ENCODE results near the gene WDR93.

Gene WDR93

DNA sequence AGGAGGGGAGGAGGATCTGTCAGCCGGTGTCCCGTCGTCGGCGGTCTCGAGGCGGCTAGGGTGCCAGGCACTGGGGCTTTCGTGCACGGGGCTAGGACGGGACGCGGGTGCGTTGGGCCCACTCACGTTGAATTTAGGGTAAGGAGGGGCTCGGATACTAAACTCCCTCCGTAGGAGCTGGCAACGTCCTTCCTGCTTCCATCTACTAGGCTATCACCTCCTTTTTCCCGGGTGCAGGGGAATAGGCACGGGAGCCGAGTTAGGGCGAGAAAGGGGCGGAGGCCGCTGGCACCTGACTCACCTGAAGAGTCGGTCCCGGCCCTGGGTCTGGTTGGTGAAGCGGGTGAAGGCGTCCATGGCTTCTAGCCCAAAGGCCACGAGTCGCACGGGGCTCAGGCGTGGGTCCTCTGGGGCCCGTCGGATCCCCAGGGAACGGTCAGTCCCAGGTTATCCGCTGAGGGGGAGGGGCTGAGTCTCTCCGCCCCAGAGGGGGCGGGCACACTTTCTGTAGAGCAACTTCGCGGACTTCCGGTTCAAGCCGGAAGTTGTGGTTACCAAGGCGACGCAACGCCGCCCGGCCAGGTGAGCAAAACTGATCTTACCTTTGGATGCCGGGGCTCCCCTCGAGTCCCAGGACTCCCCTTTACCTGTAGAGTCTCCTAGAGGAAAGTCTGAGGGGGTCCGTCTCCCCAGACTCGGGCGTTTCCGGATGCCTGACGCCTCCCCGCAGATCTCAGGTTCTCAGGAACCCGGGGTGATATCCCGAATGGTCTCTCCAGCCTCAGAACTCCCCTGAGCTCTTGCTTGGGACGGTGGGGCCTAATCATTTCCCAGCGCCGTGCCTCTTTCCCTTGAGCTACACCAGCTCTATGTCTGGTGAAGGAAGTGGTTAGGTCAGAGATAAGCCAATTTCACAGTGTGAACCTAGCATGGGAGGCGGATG is at the start of gene WDR93, which contains the start of gene PEX11A:
WDR93 (plus strand) TSS at position 536 of the 943 bp plus-strand sequence. CDS start 10,936 bp downstream, outside the sequence.
PEX11A (minus strand) TSS at position 479 of the 943 bp plus-strand sequence; CDS start at position 357, 122 bp downstream.
- TF ChIP-seq, protein P1, sequence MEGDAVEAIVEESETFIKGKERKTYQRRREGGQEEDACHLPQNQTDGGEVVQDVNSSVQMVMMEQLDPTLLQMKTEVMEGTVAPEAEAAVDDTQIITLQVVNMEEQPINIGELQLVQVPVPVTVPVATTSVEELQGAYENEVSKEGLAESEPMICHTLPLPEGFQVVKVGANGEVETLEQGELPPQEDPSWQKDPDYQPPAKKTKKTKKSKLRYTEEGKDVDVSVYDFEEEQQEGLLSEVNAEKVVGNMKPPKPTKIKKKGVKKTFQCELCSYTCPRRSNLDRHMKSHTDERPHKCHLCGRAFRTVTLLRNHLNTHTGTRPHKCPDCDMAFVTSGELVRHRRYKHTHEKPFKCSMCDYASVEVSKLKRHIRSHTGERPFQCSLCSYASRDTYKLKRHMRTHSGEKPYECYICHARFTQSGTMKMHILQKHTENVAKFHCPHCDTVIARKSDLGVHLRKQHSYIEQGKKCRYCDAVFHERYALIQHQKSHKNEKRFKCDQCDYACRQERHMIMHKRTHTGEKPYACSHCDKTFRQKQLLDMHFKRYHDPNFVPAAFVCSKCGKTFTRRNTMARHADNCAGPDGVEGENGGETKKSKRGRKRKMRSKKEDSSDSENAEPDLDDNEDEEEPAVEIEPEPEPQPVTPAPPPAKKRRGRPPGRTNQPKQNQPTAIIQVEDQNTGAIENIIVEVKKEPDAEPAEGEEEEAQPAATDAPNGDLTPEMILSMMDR (IDR thresholded peaks at IDR 0.05; ENCODE audit: extremely low read depth, missing control alignments), result no peak
- peak; percentile 84 for DNase-seq (ENCODE audit: low spot score)

DNA sequence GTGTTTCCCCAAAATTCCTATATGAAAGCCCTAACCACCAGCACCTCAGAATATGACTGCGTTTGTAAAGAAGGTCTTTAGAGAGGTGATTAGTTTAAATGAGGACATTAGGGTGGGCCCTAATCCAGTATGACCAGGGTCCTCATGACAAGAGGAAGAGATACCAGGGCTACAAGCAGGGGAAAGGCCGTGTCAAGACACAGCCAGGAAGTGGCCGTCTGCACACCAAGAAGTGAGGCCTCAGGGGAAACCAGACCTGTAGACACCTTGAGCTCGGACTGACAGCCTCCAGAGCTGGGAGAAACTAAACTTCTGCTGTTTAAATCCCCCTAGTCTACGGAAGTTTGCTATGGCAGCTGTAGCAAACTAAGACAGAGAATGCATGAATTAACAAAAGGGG is 49.6 kb upstream of the WDR93 start:
- TF ChIP-seq, protein P1 (IDR thresholded peaks at IDR 0.05; ENCODE audit: extremely low read depth, missing control alignments), result no peak
- no peak for DNase-seq (ENCODE audit: low spot score)

DNA sequence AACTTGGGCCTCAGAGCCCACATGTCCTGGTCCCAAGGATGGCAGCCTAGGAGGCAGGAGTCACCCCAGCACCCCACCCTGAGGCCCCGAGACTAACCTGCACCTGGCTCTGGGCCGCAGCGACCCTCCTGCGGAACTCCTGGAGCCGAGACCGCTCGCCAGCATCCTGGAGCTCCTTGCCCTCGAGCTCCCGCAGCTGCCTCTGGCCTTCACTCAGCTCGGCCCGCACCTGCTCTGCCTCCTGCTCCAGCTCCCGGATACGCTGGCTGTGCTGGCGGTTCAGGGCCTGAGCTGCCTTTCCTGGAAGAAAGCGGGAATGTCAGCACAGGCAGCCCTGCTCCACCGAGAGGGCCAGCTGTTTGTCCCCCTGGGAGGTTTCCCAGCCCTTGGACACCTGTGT is 48.5 kb upstream of the WDR93 start:
- DNase-seq (ENCODE audit: low spot score), result no peak
- TF ChIP-seq, protein P1 (IDR thresholded peaks at IDR 0.05; ENCODE audit: extremely low read depth, missing control alignments), result no peak

DNA sequence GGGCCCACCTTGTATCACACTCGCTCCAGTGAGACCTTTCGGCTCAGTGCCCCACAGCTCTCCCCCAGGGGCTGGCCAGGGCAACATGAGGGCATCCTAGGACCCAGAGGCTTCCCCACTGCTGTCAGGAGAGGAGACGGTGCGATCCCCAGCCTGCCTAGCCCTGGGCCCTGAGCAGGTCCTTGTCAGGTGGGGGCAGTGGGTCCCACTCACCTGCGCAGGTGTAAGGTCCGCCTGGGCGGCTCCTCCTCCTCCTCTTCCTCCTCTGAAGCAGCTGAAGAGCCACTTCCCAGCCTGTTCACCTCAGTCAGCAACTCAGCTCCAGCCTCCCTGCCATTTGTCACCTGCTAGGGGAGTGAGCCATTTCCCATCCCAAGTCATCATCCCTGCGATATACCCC is 44.9 kb upstream of the WDR93 start:
- TF ChIP-seq, protein P1 (IDR thresholded peaks at IDR 0.05; ENCODE audit: extremely low read depth, missing control alignments), result no peak
- DNase-seq (ENCODE audit: low spot score), result no peak

DNA sequence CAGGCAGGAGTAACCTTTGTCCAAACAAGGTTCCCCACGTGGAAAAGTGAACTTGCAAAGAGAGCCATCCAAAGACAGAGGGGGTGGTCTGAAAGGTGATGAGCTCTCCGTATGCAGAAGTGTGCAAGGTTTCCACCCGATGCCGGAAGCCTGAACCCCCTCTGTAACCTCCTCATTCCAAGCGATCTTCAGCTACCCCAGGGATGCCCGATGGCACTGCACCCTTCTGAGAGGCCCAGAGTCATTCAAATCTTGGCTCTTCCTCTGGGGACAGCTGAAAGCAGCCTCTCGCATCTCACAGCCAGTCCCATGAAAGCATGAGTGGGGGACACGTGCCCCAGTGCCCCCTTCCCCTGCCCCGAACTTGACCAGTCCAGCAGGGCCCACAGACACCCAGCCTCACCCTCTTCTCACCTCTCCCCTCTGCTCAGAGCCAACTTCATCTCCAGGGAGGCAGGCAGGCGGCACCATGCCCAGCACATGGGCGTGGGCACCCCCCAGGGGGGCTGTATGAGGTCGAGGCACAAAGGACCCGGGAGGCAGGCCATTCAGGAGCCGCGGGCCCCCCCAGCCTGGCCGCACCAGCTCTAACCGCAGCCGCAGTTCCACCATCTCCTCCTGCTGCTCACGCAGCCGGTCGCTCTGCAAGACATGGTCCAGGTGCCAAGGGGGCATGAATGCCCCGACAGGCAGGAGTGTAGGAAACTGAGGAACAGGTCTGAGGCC is 44.0 kb upstream of the WDR93 start:
- TF ChIP-seq, protein P1 (IDR thresholded peaks at IDR 0.05; ENCODE audit: extremely low read depth, missing control alignments), result no peak
- no peak for DNase-seq (ENCODE audit: low spot score)

DNA sequence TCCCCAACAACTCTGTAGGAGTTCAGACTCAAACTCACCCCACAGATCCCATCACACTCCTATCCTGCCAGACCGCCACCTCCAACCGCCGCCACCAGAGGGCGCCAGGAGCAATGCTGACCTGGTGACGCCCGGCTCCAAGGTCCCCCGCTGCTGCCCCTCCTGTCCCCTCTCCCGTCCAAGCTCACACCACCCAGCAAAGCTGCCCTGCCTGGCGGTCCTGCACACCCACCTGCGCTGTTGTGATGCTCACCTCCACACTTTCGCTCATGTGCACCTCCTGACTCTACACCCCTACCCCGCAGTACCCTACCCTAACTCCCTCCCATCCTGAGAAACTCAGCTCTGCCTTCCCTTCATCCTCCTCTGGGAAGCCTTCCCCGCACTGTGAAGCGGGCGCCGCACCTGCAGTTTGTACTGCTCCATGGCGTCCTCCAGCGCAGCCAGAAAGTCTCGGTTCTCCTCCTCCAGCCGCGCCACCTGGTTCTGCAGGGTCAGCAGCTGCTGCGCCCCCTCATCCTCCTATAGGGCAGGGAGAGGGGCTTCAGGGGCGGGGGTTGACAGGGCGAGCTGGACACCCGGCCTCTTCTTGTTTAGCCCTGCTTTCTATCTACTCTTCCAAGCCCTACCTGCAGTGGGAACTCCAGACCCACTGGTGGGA is 43.3 kb upstream of the WDR93 start:
- TF ChIP-seq, protein P1 (IDR thresholded peaks at IDR 0.05; ENCODE audit: extremely low read depth, missing control alignments), result peak; percentile 90

More for the DNA sequence above, 43.3 kb upstream of the WDR93 start:
- DNase-seq (ENCODE audit: low spot score), result peak; percentile 91

Measured in GM20000 (cell line).